ENCODE measurements around the gene SCIN. TPM values are rescaled to one million over a fixed set of nuclear protein-coding genes. Genes with fewer than 3 reads are reported as not detected.

Gene SCIN
- total RNA-seq, 2 experiments from 2014 or later = not detected

DNA sequence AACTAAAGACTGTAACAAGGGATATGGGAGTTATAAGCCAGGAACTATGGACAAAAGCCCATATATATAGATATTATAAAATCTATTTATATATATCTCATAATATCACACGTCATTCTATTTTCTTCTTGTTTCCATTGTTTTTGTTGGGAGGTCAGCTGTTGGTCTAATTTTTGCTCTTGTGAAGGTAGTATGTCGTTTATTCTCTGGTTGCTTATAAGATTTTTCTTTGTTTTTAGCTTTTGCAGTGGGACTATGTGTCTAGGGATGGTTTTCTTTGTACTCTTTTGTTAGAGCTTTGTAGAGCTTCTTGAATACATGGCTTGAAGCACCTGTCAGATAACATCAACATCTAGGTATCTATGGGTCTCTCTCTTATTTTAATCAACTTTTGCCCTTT is 130.9 kb downstream of the SCIN start:
- H3K4me1 ChIP-seq (ENCODE audit: insufficient read depth, low read length, poor library complexity, severe bottlenecking) = no peaks in the 10 kb centered on the region
- intact Hi-C loops (cut with micrococcal nuclease; ENCODE audit: unreplicated experiment) = no loop called here
- ChIA-PET POLR2A (interaction anchor here (0.9 kb wide), 1 partner anchor 15 kb away, joined by 3 read pairs; no protein-coding TSS in a partner anchor), CTCF (ENCODE audit: unreplicated experiment) (no interaction called here)
- no TSS peak for BruUV-seq (replicated peaks)
- no peaks in the 10 kb centered on the region for H3K79me2 ChIP-seq (ENCODE audit: insufficient read depth, low read depth, low read length)
- no peaks in the 10 kb centered on the region for H3K9me3 ChIP-seq (ENCODE audit: low read length)
- TF ChIP-seq EZH2phosphoT487 (IDR thresholded peaks at IDR 0.05; ENCODE audit: borderline replicate concordance, low read depth, low read length) = no peak
- TF ChIP-seq, protein P1, sequence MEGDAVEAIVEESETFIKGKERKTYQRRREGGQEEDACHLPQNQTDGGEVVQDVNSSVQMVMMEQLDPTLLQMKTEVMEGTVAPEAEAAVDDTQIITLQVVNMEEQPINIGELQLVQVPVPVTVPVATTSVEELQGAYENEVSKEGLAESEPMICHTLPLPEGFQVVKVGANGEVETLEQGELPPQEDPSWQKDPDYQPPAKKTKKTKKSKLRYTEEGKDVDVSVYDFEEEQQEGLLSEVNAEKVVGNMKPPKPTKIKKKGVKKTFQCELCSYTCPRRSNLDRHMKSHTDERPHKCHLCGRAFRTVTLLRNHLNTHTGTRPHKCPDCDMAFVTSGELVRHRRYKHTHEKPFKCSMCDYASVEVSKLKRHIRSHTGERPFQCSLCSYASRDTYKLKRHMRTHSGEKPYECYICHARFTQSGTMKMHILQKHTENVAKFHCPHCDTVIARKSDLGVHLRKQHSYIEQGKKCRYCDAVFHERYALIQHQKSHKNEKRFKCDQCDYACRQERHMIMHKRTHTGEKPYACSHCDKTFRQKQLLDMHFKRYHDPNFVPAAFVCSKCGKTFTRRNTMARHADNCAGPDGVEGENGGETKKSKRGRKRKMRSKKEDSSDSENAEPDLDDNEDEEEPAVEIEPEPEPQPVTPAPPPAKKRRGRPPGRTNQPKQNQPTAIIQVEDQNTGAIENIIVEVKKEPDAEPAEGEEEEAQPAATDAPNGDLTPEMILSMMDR (conservative IDR thresholded peaks at IDR 0.05; ENCODE audit: low read length) = no peak
- DNase-seq (ENCODE audit: low spot score) = no peak
- no peak overlapping the region for H3K4me3 ChIP-seq (ENCODE audit: low read depth, low read length, poor library complexity, severe bottlenecking)
- H2AFZ ChIP-seq (ENCODE audit: low read length) = no peak overlapping the region
- no peaks in the 10 kb centered on the region for H3K9me2 ChIP-seq (ENCODE audit: insufficient read depth, low read length)
- no peak overlapping the region for H3K4me2 ChIP-seq (ENCODE audit: low read length)
- H3K36me3 ChIP-seq (ENCODE audit: insufficient read depth, low read length) = no peaks in the 10 kb centered on the region
- H4K20me1 ChIP-seq (ENCODE audit: insufficient read depth, low read length) = no peaks in the 10 kb centered on the region
- no peak overlapping the region for H3K27ac ChIP-seq (ENCODE audit: low read depth, low read length, poor library complexity, severe bottlenecking)

DNA sequence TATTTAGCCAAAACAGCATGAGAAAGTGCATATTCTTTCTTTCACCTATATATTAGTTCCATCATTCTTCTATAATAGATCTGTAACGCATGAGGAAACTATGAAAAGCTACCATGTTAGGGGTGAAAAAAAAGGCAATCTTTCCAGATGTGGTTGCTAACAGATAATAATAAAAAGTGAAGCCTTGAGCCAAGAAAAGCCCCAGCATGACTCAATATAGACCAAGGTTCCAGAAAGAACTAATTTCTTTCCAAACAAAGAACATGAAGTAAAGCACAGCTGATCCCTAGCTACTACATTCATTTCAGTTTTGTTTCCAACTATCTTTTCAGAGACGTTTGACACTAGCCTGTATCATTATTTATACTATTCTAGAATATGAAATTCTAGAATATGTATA is 133.4 kb downstream of the SCIN start:
- Histone ChIP-seq H3K9me2 (ENCODE audit: insufficient read depth, low read length) (no peaks in the 10 kb centered on the region), H3K36me3 (ENCODE audit: insufficient read depth, low read length) (no peaks in the 10 kb centered on the region), H4K20me1 (ENCODE audit: insufficient read depth, low read length) (no peaks in the 10 kb centered on the region), H2AFZ (ENCODE audit: low read length) (no peak overlapping the region), H3K4me3 (ENCODE audit: low read depth, low read length, poor library complexity, severe bottlenecking) (no peak overlapping the region), H3K4me2 (ENCODE audit: low read length) (no peak overlapping the region), H3K27ac (ENCODE audit: low read depth, low read length, poor library complexity, severe bottlenecking) (no peak overlapping the region), H3K79me2 (ENCODE audit: insufficient read depth, low read depth, low read length) (no peaks in the 10 kb centered on the region), H3K9me3 (ENCODE audit: low read length) (no peaks in the 10 kb centered on the region), H3K4me1 (ENCODE audit: insufficient read depth, low read length, poor library complexity, severe bottlenecking) (no peaks in the 10 kb centered on the region)
- no peak for TF ChIP-seq EZH2phosphoT487 (IDR thresholded peaks at IDR 0.05; ENCODE audit: borderline replicate concordance, low read depth, low read length)
- TF ChIP-seq, protein P1 (conservative IDR thresholded peaks at IDR 0.05; ENCODE audit: low read length) = no peak
- ChIA-PET POLR2A (no interaction called here), CTCF (ENCODE audit: unreplicated experiment) (no interaction called here)
- intact Hi-C loops (cut with micrococcal nuclease; ENCODE audit: unreplicated experiment) = no loop called here
- no peak for DNase-seq (ENCODE audit: low spot score)
- no TSS peak for BruUV-seq (replicated peaks)

DNA sequence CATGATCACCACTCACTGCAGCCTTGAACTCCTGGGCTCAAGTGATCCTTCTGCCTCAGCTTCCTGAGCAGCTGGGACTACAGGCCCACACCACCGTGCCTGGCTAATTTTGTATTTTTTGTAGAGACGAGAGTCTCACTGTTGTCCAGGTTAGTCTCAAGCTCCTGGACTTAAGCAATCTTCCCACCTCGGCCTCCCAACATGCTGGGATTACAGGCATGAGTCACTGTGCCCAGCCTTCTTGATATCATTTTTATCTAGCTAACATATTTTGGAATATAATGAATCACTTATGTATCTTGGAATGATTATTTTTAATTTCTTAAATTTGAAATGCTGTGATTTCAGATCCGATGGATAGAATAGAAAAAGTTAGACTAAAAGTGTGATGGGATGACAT is 135.4 kb downstream of the SCIN start:
- ChIA-PET CTCF (ENCODE audit: unreplicated experiment) (no interaction called here), POLR2A (interaction anchor here (0.5 to 0.7 kb wide), 2 partner anchors 15 to 20 kb away, joined by 3 read pairs; no protein-coding TSS in a partner anchor)
- no peaks in the 10 kb centered on the region for H3K4me1 ChIP-seq (ENCODE audit: insufficient read depth, low read length, poor library complexity, severe bottlenecking)
- no peak for DNase-seq (ENCODE audit: low spot score)
- intact Hi-C loops (cut with micrococcal nuclease; ENCODE audit: unreplicated experiment) = no loop called here
- no TSS peak for BruUV-seq (replicated peaks)
- H3K36me3 ChIP-seq (ENCODE audit: insufficient read depth, low read length) = no peaks in the 10 kb centered on the region
- no peak overlapping the region for H2AFZ ChIP-seq (ENCODE audit: low read length)
- H3K4me3 ChIP-seq (ENCODE audit: low read depth, low read length, poor library complexity, severe bottlenecking) = no peak overlapping the region
- no peaks in the 10 kb centered on the region for H3K79me2 ChIP-seq (ENCODE audit: insufficient read depth, low read depth, low read length)
- no peaks in the 10 kb centered on the region for H4K20me1 ChIP-seq (ENCODE audit: insufficient read depth, low read length)
- H3K4me2 ChIP-seq (ENCODE audit: low read length) = no peak overlapping the region
- TF ChIP-seq, protein P1 (conservative IDR thresholded peaks at IDR 0.05; ENCODE audit: low read length) = no peak
- TF ChIP-seq EZH2phosphoT487 (IDR thresholded peaks at IDR 0.05; ENCODE audit: borderline replicate concordance, low read depth, low read length) = no peak
- no peaks in the 10 kb centered on the region for H3K9me3 ChIP-seq (ENCODE audit: low read length)
- no peak overlapping the region for H3K27ac ChIP-seq (ENCODE audit: low read depth, low read length, poor library complexity, severe bottlenecking)
- H3K9me2 ChIP-seq (ENCODE audit: insufficient read depth, low read length) = no peaks in the 10 kb centered on the region
